GM21423 (cell line): Measurements from ENCODE around the gene COX7B2.

ENCODE experiments used
- ATAC-seq: cut with Tn5 transposase; IDR thresholded peaks from one replicate; pipeline ENCODE4 v1.9.1; 2021; ENCODE audit warnings: mild to moderate bottlenecking, moderate library complexity; ENCODE audit not compliant: unreplicated experiment

COX7B2 gene

GRCh38 chr4:46730075-46730474 lies 179.0 kb downstream of the COX7B2 start:
- no peak for ATAC-seq

- no peak for ATAC-seq
Measured at GRCh38 chr4:46720055-46720454, 189.0 kb downstream of the COX7B2 start.

- no peak for ATAC-seq
Measured at GRCh38 chr4:46717950-46718349, 191.1 kb downstream of the COX7B2 start.

GRCh38 chr4:46715468-46715867 lies 193.6 kb downstream of the COX7B2 start:
- ATAC-seq = no peak

- ATAC-seq = no peak
Measured at GRCh38 chr4:46698891-46699290, 210.2 kb downstream of the COX7B2 start.
